DOHH2 (cell line): Measurements from ENCODE around the gene AIFM1.

Experiments
- EZH2phosphoT487 ChIP-seq: fragments of 200-600 bp; sonication (generic); IDR thresholded peaks from 2 replicates; pipeline ENCODE4 v1.6.1; 2017; ENCODE audit warnings: borderline replicate concordance, mild to moderate bottlenecking, antibody characterized with exemption, low read length, moderate library complexity, mixed read lengths
- TF ChIP-seq, protein P1 (sequence below): fragments of 200-600 bp; sonication (generic); IDR thresholded peaks from one replicate; pipeline ENCODE4 v1.5.1; 2014; ENCODE audit warnings: antibody characterized with exemption, mild to moderate bottlenecking, low read depth, low read length; ENCODE audit not compliant: poor library complexity, severe bottlenecking

DNA sequence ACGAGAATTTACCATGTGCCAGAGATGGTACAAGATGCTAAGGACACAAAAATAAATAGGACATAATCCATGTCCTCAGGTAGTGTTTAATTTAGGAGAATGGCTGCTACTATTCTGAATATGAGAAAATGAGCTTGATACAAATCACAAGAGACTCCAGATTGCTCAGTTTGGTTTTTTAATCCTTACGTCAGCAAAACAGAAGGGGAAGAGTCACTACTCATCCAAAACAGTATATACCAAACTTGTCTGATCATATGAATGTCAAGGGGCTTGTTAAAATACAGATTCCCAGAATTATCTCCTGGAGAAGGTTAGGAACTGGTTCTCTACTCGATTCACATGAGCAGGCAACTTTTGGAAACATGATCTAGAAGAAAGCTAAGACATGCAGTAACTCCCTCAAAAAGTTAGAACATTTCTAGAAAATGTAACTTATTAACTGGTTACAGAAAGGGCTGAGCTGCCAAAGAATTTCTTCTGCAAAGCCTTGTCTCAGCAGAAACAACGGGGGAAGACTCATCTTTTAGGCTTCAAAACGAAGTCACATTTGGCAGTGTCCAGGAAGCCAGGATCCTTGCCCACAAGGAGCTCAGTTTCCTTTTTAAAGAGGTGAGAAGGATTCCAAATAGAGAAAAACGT, 3.4 kb downstream of the AIFM1 start:
- TF ChIP-seq, protein P1, sequence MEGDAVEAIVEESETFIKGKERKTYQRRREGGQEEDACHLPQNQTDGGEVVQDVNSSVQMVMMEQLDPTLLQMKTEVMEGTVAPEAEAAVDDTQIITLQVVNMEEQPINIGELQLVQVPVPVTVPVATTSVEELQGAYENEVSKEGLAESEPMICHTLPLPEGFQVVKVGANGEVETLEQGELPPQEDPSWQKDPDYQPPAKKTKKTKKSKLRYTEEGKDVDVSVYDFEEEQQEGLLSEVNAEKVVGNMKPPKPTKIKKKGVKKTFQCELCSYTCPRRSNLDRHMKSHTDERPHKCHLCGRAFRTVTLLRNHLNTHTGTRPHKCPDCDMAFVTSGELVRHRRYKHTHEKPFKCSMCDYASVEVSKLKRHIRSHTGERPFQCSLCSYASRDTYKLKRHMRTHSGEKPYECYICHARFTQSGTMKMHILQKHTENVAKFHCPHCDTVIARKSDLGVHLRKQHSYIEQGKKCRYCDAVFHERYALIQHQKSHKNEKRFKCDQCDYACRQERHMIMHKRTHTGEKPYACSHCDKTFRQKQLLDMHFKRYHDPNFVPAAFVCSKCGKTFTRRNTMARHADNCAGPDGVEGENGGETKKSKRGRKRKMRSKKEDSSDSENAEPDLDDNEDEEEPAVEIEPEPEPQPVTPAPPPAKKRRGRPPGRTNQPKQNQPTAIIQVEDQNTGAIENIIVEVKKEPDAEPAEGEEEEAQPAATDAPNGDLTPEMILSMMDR = no peak
- TF ChIP-seq EZH2phosphoT487 = no peak
